Measurements from ENCODE around the gene EDDM13.

The EDDM13 gene

DNA sequence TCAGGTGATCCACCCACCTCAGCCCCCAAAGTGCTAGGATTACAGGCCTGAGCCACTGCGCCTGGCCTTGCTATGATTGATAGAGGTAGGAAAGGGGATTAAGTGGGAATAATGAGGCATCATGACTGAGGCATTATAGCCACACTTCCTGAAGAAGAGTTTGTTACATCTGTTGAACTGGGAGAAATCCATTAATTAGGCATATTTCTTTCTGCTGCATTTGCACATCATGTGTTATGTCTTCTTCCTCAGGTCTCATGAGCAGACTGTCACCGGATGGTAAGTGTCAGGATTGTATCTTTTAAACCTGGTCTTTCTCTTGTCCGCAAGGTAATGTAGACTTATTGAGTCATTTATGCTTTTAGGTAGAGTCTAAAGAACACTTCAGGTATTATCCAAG is 12.2 kb downstream of the EDDM13 start:
- TF ChIP-seq, protein P1, sequence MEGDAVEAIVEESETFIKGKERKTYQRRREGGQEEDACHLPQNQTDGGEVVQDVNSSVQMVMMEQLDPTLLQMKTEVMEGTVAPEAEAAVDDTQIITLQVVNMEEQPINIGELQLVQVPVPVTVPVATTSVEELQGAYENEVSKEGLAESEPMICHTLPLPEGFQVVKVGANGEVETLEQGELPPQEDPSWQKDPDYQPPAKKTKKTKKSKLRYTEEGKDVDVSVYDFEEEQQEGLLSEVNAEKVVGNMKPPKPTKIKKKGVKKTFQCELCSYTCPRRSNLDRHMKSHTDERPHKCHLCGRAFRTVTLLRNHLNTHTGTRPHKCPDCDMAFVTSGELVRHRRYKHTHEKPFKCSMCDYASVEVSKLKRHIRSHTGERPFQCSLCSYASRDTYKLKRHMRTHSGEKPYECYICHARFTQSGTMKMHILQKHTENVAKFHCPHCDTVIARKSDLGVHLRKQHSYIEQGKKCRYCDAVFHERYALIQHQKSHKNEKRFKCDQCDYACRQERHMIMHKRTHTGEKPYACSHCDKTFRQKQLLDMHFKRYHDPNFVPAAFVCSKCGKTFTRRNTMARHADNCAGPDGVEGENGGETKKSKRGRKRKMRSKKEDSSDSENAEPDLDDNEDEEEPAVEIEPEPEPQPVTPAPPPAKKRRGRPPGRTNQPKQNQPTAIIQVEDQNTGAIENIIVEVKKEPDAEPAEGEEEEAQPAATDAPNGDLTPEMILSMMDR (IDR thresholded peaks at IDR 0.05; ENCODE audit: low read depth, low read length), result no peak
- Histone ChIP-seq H3K9me3 (no peaks in the 10 kb centered on the region), H3K27me3 (no peaks in the 10 kb centered on the region), H3K4me3 (ENCODE audit: low read depth, low read length) (no peak overlapping the region), H3K36me3 (no peaks in the 10 kb centered on the region), H3K4me1 (no peaks in the 10 kb centered on the region)
- no peak for DNase-seq

DNA sequence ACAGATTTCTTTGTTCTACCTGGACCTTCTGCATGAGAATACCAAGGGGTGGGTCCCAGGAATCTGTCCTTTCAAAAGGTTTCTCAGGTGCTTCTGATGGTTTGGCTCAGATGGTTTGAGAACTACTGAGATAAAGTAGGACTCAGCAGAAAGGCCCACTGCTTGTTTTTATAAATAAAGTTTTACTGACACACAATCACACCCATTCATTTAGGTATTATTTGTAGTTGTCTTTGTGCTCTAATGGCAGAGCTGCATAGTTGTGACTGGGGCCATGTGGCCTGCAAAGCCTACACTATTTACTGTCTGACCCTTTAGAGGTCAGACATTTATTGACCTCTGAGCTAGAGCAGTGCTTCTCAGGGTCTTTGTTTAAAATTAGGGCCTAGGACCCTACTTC is 17.6 kb downstream of the EDDM13 start:
- Histone ChIP-seq H3K4me3 (ENCODE audit: low read depth, low read length) (no peak overlapping the region), H3K4me1 (no peaks in the 10 kb centered on the region), H3K36me3 (no peaks in the 10 kb centered on the region), H3K9me3 (0 out of 2 replicates have a peak, but pooled peaks cover 4% of the 10 kb centered on the region), H3K27me3 (no peaks in the 10 kb centered on the region)
- TF ChIP-seq, protein P1 (IDR thresholded peaks at IDR 0.05; ENCODE audit: low read depth, low read length), result no peak
- no peak for DNase-seq

GRCh38 chr19:56291867-56292266 is 19.3 kb downstream of the EDDM13 start:
- Histone ChIP-seq H3K27me3 (no peaks in the 10 kb centered on the region), H3K4me1 (no peaks in the 10 kb centered on the region), H3K4me3 (ENCODE audit: low read depth, low read length) (no peak overlapping the region), H3K9me3 (0 out of 2 replicates have a peak, but pooled peaks cover 4% of the 10 kb centered on the region), H3K36me3 (no peaks in the 10 kb centered on the region)
- no peak for DNase-seq
- TF ChIP-seq, protein P1 (IDR thresholded peaks at IDR 0.05; ENCODE audit: low read depth, low read length), result no peak

DNA sequence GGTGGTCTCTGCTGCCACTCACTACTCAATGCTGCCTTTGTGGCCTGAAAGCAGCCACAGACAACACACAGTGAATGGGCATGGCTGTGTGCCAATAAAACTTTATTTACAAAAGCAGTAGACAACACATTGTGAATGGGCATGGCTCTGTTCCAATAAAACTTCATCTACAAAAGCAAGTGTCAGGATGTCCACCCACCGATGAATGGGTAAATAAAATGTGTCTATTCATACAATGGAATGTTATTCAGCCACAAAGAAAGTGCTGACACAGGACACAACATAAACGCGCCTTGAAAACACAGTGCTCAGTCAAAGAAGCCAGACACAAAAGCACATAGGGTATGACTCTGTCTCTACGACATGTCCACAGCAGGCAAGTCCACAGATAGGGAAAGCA is 22.0 kb downstream of the EDDM13 start:
- 0 out of 2 replicates have a peak, but pooled peaks cover 4% of the 10 kb centered on the region for H3K9me3 ChIP-seq
- H3K4me1 ChIP-seq, result no peaks in the 10 kb centered on the region
- no peak overlapping the region for H3K4me3 ChIP-seq (ENCODE audit: low read depth, low read length)
- TF ChIP-seq, protein P1 (IDR thresholded peaks at IDR 0.05; ENCODE audit: low read depth, low read length), result no peak
- H3K27me3 ChIP-seq, result no peaks in the 10 kb centered on the region
- no peaks in the 10 kb centered on the region for H3K36me3 ChIP-seq
- no peak for DNase-seq

- no peaks in the 10 kb centered on the region for H3K4me1 ChIP-seq
- H3K36me3 ChIP-seq, result no peaks in the 10 kb centered on the region
- H3K4me3 ChIP-seq (ENCODE audit: low read depth, low read length), result no peak overlapping the region
- H3K9me3 ChIP-seq, result 0 out of 2 replicates have a peak, but pooled peaks cover 4% of the 10 kb centered on the region
- TF ChIP-seq, protein P1 (IDR thresholded peaks at IDR 0.05; ENCODE audit: low read depth, low read length), result no peak
- H3K27me3 ChIP-seq, result no peaks in the 10 kb centered on the region
- DNase-seq, result no peak
Observed at GRCh38 chr19:56295531-56296455, 23.2 kb downstream of the EDDM13 start.

- Histone ChIP-seq H3K36me3 (no peaks in the 10 kb centered on the region), H3K9me3 (0 out of 2 replicates have a peak, but pooled peaks cover 4% of the 10 kb centered on the region), H3K27me3 (no peaks in the 10 kb centered on the region), H3K4me1 (no peaks in the 10 kb centered on the region; the same call in 1 of the 2 replicates), H3K4me3 (ENCODE audit: low read depth, low read length) (no peak overlapping the region)
- TF ChIP-seq, protein P1 (IDR thresholded peaks at IDR 0.05; ENCODE audit: low read depth, low read length), result no peak
- no peak for DNase-seq
Observed at GRCh38 chr19:56297010-56297409, 24.5 kb downstream of the EDDM13 start.

Measured in BE2C (cell line).